ENCODE data around the gene PRM2. TPM values are rescaled to one million over a fixed set of nuclear protein-coding genes. Genes with fewer than 3 reads are reported as not detected.
A peak's percentile ranks its signal among the peaks of the same experiment; 100 is the strongest.

The PRM2 gene
- total RNA-seq, 2 experiments from 2014 or later: not detected

GRCh38 chr16:11313493-11314308 lies 37.4 kb upstream of the PRM2 start:
- H3K27me3 Mint-ChIP-seq: no peaks in the 10 kb centered on the region
- H3K4me1 Mint-ChIP-seq (ENCODE audit: low read depth): peaks cover 45% of the 10 kb centered on the region
- H3K9me3 Mint-ChIP-seq: no peaks in the 10 kb centered on the region
- DNase-seq: no peak
- ChIA-PET CTCF (interaction anchor here (1.1 kb wide), 1 partner anchor 58 kb away, joined by 5 read pairs; the partner anchor contains the start of gene SOCS1), POLR2A (interaction anchor here (2.4 kb wide), 1 partner anchor 58 kb away, joined by 12 read pairs; the partner anchor contains the start of gene SOCS1)
- no peak overlapping the region for H3K27ac Mint-ChIP-seq
- no peak overlapping the region for H3K4me3 Mint-ChIP-seq
- H3K36me3 Mint-ChIP-seq: no peaks in the 10 kb centered on the region
- intact Hi-C loops (cut with micrococcal nuclease): no loop called here

GRCh38 chr16:11312718-11313492 lies 36.6 kb upstream of the PRM2 start:
- Mint-ChIP-seq H3K27ac (no peak overlapping the region), H3K9me3 (no peaks in the 10 kb centered on the region), H3K4me3 (no peak overlapping the region), H3K36me3 (no peaks in the 10 kb centered on the region), H3K4me1 (ENCODE audit: low read depth) (peaks cover 45% of the 10 kb centered on the region), H3K27me3 (no peaks in the 10 kb centered on the region)
- POLR2A ChIA-PET: interaction anchor here (1.4 to 2.4 kb wide), 2 partner anchors 58 to 88 kb away, joined by 3 to 12 read pairs; partner anchors contain the start of gene SOCS1
- intact Hi-C loops (cut with micrococcal nuclease): no loop called here
- peak; percentile 42 for DNase-seq
- CTCF ChIA-PET: interaction anchor here (0.8 to 1.1 kb wide), 2 partner anchors 49 to 57 kb away, joined by 3 to 5 read pairs; partner anchors contain the start of gene SOCS1

DNA sequence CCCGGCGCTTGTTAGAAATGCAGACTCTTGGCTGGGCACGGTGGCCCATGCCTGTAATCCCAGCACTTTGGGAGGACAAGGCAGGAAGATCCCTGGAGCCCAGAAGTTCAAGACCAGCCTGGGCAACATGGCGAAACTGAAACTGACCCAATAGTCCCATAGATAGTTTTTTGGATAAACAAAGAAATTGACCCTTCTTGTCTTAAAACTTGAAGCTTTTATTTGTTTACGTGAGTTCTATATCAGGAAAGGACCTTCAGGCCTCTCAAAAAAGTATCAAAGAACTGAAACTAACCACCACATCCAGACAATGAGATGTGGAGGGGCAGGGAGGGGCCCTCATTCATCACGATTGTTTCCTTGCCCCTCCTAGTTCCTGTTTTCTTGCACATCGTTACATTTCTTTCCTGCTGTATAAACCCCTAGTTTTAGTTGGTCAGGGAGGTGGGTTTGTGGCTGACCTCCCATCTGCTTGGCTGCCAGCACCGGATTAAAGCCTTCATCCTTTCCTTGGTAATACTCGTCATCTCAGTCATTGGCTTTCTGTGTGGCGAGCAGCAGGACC lies 34.8 kb upstream of the PRM2 start:
- DNase-seq: peak; percentile 58
- no peak overlapping the region for H3K4me3 Mint-ChIP-seq
- intact Hi-C loops (cut with micrococcal nuclease): loop anchor here (1.0 kb wide), 3 partner anchors 17 to 48 kb away; no protein-coding TSS in a partner anchor
- POLR2A ChIA-PET: interaction anchor here (0.6 to 2.4 kb wide), 5 partner anchors 15 to 78 kb away, joined by 3 to 12 read pairs (median 3); partner anchors contain the start of gene SOCS1
- H3K27ac Mint-ChIP-seq: peak overlapping the region; percentile 76
- H3K4me1 Mint-ChIP-seq (ENCODE audit: low read depth): peaks cover 48% of the 10 kb centered on the region
- no peaks in the 10 kb centered on the region for H3K27me3 Mint-ChIP-seq
- H3K9me3 Mint-ChIP-seq: no peaks in the 10 kb centered on the region
- H3K36me3 Mint-ChIP-seq: no peaks in the 10 kb centered on the region
- CTCF ChIA-PET: interaction anchor here (0.9 to 1.4 kb wide), 4 partner anchors 44 to 61 kb away, joined by 3 to 5 read pairs (median 3); no protein-coding TSS in a partner anchor

- Mint-ChIP-seq H3K27me3 (no peaks in the 10 kb centered on the region), H3K4me1 (ENCODE audit: low read depth) (peaks cover 48% of the 10 kb centered on the region), H3K9me3 (no peaks in the 10 kb centered on the region), H3K27ac (peak overlapping the region; percentile 76), H3K36me3 (no peaks in the 10 kb centered on the region), H3K4me3 (no peak overlapping the region)
- POLR2A ChIA-PET: interaction anchor here (1.2 to 2.0 kb wide), 2 partner anchors 16 to 47 kb away, joined by 3 to 7 read pairs; no protein-coding TSS in a partner anchor
- DNase-seq: no peak
- intact Hi-C loops (cut with micrococcal nuclease): no loop called here
- CTCF ChIA-PET: interaction anchor here (0.9 to 1.3 kb wide), 2 partner anchors 52 to 61 kb away, joined by 3 read pairs; no protein-coding TSS in a partner anchor
Measured at GRCh38 chr16:11310634-11310977, 34.3 kb upstream of the PRM2 start.

DNA sequence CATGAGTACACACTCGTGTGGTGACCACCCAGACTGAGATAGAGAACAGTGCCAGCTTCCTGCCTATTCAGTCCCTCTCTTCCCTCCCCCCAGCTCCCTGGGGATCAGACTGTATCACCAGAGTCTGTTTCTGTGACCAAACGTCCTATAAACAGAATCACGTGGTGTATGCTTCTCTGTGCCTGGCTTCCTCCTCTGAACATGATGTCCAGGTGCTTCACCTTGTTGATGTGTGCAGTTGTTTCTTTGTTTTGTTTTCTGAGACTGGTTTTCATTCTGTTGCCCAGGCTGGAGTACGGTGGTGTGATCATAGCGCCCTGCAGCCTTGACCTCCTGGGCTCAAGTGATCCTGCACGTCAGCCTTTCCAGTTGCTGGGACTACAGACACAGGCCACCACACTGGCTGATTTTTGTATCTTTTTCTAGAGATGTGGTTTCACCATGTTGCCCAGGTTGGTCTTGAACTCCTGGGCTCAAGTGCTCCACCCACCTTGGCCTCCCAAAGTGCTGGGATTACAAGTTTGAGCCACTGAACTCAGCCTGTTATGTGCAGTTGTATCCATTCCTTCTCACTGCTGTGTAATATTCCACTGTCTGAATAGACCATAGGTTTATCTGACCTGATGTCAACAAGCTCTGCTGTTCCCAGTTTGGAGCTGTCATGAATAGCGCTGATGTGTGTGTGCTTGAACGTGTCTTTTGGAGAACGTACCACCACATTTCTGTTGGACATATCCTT lies 33.8 kb upstream of the PRM2 start:
- no peak overlapping the region for H3K27ac Mint-ChIP-seq
- intact Hi-C loops (cut with micrococcal nuclease): no loop called here

DNA sequence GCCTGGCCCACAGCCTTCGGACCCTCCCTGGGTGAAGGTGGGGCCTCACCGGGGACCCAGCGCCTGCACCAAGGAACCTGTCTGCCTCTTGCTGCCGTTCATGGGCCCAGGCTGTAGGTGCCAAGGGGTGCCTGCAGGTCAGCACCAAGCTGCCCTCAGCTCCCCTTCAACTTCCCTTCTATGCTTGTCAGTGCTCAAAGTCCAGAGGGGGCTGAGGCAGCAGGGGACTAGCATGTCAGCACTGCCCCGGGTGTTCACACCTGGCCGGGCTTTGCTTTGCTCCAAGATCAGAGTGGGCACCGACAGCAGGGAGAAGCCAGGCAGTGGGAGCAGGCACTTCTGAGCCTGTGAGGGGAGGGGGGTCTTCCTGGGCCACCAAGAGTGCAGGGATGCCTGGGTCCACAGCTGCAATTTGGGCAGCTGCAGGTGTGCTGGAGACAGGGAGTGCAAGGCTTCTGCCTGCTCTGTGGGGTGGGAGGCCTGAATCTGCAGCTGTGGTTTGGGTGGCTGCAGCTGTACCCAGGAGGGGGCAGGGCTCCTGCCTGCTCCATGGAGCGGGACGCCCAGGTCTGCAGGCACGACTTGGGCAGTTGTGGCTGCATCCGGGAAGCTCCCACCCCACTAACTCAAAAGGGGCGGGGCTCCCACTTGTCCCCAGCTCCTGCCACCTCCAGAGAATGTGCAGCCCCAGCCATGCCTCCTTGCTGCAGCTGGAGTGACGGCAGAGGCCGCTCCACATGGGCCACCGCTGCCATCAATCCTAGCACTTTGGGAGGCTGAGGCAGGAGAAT lies 32.4 kb upstream of the PRM2 start:
- ChIA-PET POLR2A (no interaction called here), CTCF (interaction anchor here (1.0 kb wide), 1 partner anchor 48 kb away, joined by 3 read pairs; no protein-coding TSS in a partner anchor)
- DNase-seq: no peak
- no peaks in the 10 kb centered on the region for H3K9me3 Mint-ChIP-seq
- H3K4me3 Mint-ChIP-seq: no peak overlapping the region
- H3K27ac Mint-ChIP-seq: no peak overlapping the region
- no peaks in the 10 kb centered on the region for H3K27me3 Mint-ChIP-seq
- peaks cover 45% of the 10 kb centered on the region for H3K4me1 Mint-ChIP-seq (ENCODE audit: low read depth)
- intact Hi-C loops (cut with micrococcal nuclease): no loop called here
- H3K36me3 Mint-ChIP-seq: no peaks in the 10 kb centered on the region

More for the DNA sequence above, 33.8 kb upstream of the PRM2 start:
- CTCF ChIA-PET: interaction anchor here (0.9 to 1.0 kb wide), 2 partner anchors 46 to 62 kb away, joined by 3 read pairs; no protein-coding TSS in a partner anchor
- Mint-ChIP-seq H3K27me3 (no peaks in the 10 kb centered on the region), H3K4me1 (ENCODE audit: low read depth) (peaks cover 48% of the 10 kb centered on the region), H3K4me3 (no peak overlapping the region), H3K36me3 (no peaks in the 10 kb centered on the region), H3K9me3 (no peaks in the 10 kb centered on the region)
- DNase-seq: no peak
- POLR2A ChIA-PET: interaction anchor here (1.2 to 2.0 kb wide), 2 partner anchors 16 to 47 kb away, joined by 3 to 7 read pairs; no protein-coding TSS in a partner anchor

GRCh38 chr16:11307639-11308492 lies 31.6 kb upstream of the PRM2 start:
- H3K27ac Mint-ChIP-seq: no peak overlapping the region
- H3K4me1 Mint-ChIP-seq (ENCODE audit: low read depth): peaks cover 37% of the 10 kb centered on the region
- POLR2A ChIA-PET: interaction anchor here (0.8 kb wide), 1 partner anchor 47 kb away, joined by 3 read pairs; no protein-coding TSS in a partner anchor
- no peak overlapping the region for H3K4me3 Mint-ChIP-seq
- no peaks in the 10 kb centered on the region for H3K9me3 Mint-ChIP-seq
- no peaks in the 10 kb centered on the region for H3K27me3 Mint-ChIP-seq
- DNase-seq: no peak
- intact Hi-C loops (cut with micrococcal nuclease): no loop called here
- CTCF ChIA-PET: no interaction called here
- no peaks in the 10 kb centered on the region for H3K36me3 Mint-ChIP-seq

- peak; percentile 58 for DNase-seq
- intact Hi-C loops (cut with micrococcal nuclease): no loop called here
- Mint-ChIP-seq H3K27ac (no peak overlapping the region), H3K4me3 (no peak overlapping the region), H3K36me3 (no peaks in the 10 kb centered on the region), H3K27me3 (no peaks in the 10 kb centered on the region), H3K4me1 (ENCODE audit: low read depth) (peaks cover 30% of the 10 kb centered on the region), H3K9me3 (no peaks in the 10 kb centered on the region)
- ChIA-PET CTCF (no interaction called here), POLR2A (interaction anchor here (0.8 kb wide), 1 partner anchor 48 kb away, joined by 3 read pairs; no protein-coding TSS in a partner anchor)
Measured at GRCh38 chr16:11306997-11307638, 30.8 kb upstream of the PRM2 start.

- Mint-ChIP-seq H3K9me3 (no peaks in the 10 kb centered on the region), H3K36me3 (no peaks in the 10 kb centered on the region), H3K4me3 (no peak overlapping the region), H3K4me1 (ENCODE audit: low read depth) (peaks cover 24% of the 10 kb centered on the region), H3K27me3 (no peaks in the 10 kb centered on the region), H3K27ac (no peak overlapping the region)
- CTCF ChIA-PET: no interaction called here
- POLR2A ChIA-PET: no interaction called here
- intact Hi-C loops (cut with micrococcal nuclease): no loop called here
- DNase-seq: no peak
Measured at GRCh38 chr16:11306381-11306780, 30.1 kb upstream of the PRM2 start.
